Stimulated activated CD4-positive, alpha-beta T cell treated with anti-CD3 and anti-CD28 coated beads, Interleukin-12 subunit alpha, Interleukin-12 subunit beta, amount 100 ng/mL, for 4 hours (primary cell): ENCODE measurements around the gene FBN1.

ENCODE experiments used
- DNase-seq: peaks from one replicate; pipeline ENCODE4 v3.0.0-alpha.2; 2020

FBN1 gene

DNA sequence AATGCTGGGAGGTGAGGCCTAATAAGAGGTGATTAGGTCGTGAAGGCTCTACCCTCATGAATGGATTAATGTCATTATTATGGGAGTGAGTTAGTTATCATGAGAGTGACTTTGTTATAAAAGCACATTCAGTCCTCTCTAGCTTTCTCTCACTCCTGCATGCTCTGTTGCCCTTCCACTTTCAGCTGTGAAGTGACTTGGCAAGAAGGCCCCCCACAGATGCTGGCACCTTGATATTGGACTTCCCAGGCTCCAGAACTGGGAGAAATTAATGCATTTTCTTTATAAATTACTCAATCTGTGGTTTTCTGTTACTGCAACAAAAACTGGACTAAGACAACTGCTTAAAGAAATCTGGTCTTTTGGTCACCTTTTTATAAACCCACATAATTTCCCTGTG, 144.3 kb downstream of the FBN1 start:
- DNase-seq, result no peak

DNA sequence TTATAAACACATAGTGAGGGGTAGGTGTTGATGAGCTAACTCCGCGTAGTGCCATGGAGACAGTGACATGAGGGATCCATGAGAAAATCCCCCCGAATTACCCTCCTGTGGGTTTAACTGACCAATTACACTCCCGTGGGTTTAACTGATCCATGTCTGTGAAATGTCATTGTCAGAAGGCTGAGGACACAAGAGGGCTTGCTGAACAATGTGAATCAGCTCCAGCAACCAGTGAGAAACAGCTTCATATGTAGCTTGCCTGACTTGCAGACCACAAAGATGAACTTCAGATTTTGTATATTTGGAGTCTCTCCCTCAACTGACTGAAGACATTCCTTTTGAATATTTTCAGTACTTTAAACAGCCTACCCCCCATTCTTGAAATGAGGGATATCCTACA, 144.9 kb downstream of the FBN1 start:
- no peak for DNase-seq

DNA sequence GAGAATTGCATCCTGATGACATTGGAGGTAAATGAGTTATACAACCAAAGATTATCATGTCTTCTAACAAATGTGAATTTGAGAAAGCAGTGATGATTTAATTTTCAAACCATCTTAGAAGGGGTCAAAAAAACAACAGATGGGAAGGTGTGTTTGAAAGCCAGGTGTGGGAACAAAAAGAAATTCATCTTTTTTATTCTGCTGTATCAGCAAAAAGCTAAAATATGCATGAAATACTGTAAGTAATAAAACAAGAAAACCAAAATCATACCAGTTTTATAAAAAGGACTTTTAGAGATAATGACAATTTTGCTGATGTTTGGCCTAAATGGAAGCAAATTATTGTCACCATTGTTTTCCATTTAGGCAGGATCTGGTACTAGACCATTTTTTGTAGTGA, 145.5 kb downstream of the FBN1 start:
- DNase-seq, result no peak

DNA sequence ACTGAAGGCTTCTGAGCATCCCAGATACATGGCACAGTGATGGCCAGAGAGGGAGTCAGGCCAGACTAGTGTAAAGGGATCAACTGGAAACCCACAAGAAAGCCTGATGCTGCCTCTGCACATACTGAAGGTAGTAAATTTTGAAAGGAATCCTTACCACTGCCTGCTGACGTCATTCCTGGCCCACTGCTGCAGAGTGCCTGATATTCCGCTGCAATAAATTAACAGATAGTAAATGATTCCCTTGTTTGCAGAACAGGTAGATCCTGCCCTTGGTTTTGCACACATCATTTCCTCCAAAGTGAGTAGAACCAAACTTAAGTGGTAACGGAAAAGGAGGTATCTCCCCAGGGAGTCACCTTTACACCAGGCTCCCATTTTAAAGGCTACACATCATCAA, 146.7 kb downstream of the FBN1 start:
- DNase-seq, result no peak

DNA sequence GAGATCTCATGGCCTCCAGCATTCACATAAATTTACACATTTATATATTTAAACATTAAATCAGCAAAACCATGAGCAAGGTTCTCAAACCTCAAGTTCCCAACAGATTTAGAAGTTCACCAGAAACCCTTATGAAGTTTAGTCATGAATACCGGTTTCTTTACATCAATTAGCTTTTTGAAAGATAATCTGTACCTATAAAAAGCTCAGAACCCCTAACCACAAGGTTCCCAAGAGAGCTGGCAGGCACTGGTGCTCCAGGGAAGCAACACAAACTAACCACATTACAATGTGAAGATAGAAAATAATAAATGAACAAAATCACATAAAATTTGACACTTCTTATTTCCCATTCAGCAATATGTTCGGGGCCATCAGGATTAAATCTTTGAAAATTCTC, 150.9 kb downstream of the FBN1 start:
- DNase-seq, result no peak

DNA sequence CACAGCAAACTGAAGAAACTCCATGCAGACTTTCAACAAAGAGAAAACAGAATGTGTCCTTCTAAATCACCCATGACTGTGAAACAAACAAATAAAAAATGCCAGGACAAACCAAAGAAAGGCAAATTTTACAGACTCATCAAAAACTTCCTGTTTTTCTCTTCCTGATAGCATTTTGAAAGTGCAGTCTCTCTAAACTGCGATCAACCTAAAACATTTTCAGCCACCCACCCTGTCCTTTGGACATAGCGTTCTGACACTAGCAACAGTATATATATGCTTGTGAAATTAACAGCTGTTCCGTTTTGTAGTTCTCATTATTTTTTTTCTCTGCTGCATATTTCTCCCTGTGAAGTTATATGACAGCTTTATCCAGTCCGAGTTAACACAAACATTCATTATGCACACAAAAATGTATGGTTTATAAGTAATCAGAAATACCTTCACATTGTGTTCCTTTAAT, 151.7 kb downstream of the FBN1 start:
- no peak for DNase-seq

DNA sequence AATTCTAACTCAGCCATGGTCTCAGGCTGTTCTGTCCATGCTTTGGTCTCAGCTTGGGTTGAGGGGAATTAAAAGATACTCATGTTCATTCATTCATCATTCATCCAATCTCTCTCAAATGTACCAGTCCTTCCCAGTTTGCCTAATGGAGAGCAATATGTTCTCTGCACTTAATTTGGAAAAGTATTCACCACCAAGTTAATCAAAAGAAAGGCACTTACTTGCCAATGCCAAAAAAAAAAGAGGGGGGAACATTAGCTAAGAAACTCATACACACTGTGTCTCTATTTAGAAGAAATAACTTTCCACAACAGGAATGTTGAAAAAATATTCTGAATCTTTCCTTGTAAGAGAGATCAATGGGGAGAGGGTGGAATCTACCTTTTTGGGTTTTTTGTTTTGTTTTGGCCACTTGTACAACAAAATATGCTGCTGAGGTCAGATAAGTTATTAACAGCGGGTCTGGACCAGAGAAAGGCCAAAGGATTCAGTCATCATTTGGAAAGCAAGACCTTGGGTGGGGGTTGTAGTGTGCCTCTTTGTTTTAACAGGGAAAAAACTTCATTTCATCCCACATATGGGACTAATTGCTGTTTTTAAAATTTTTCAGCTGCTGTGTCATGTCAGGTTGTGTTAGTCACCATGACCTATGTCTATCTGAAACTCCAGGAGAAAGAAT, 152.3 kb downstream of the FBN1 start:
- DNase-seq, result no peak

DNA sequence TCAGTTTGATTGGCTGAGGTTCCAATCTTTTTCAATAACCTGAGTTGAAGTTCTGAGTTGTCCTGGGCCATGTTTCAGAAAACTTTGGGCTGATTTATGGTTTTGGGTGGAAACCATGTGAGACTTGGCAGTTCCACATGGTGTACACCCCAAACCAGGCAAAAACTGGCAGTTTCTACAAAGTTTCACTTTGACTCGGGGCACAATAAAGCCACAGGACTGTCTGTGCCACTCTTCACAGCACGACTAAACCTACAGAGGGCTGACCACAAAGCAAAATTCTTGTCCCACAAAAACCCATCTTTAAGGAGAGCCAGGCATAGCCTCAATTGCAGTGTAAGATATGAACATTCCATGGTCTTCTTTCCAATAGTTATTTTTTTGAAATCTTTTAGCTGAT, 159.3 kb downstream of the FBN1 start:
- DNase-seq, result no peak

DNA sequence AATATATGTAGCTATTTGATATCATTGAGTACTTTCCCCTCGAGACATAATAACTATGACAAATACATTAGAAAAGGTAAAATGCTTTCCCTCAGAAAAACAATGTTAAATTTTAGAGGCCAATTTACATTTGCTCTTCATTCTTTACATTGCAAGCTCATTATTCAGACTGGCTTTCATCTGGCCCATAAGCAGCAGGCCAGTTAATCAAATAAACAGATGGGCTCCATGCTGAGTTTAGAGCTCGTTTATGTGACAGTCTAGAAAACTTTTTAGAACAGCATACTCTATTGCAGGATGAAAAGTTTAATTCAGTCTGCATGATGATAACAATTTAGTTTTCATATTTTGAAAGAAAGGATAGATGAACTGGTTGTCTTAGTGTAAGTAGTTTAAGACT, 163.7 kb downstream of the FBN1 start:
- DNase-seq, result no peak

DNA sequence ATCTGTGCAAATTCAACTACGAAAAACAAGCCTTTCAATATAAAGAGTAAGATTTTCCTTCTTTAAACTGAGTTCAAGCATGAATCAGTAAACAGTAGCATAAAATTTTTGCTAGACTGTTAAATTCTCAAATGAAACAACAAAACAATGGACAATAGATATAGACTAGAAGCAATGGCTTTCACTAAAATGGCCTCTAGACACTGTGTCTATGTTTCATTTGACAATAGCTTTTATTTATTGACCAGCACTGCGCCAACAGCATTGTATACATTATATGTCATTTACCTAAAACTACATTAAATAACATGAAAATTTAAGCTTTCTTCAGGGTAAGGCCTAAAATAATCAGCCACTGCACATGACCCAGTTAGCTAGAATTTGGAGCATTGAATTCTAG, 165.8 kb downstream of the FBN1 start:
- DNase-seq, result no peak

DNA sequence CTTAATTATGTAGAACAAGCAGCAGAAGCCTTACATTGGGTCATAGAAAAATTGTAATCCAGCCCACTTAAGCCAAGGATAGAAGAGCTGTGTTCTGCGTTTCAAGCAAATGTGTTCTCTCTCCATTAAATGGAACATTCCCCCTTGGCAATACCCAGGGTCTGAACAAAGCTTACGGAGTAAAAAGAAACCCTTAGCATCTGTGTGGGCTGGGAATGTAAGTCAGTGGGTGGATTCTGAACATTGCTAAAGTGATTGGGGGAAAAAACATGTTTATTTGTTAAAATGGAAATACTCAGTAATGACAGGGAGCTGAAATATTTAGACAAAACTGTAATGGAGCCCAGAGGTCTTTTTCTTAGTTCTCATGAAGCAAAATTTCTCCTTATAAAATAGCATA, 166.9 kb downstream of the FBN1 start:
- no peak for DNase-seq

DNA sequence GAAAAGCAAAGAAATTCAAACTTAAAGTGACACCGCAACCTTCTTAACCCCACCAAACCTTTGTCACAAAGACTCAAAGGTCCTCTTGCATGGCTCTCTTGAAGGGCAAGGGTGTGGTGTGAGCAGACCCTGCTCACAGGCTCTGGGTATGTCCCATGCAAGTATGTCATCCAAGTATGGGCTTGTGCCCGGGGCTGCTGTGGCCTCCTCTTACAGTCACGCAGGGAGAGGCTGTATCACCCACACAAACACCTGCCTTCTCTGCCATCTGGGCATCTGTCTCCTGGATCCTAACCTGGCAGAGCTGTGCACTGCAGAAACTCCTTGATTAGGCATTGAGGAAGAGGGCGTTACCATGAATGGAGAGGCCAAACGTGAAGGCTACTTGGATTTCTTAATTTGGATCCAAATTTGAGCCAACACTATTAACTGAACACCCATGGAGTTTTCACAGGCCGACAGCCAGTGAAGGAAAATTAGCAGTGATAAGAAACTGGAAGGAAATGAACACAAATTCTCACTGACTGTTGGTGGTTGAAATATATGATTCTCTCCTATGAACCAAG, 167.6 kb downstream of the FBN1 start:
- DNase-seq, result no peak

DNA sequence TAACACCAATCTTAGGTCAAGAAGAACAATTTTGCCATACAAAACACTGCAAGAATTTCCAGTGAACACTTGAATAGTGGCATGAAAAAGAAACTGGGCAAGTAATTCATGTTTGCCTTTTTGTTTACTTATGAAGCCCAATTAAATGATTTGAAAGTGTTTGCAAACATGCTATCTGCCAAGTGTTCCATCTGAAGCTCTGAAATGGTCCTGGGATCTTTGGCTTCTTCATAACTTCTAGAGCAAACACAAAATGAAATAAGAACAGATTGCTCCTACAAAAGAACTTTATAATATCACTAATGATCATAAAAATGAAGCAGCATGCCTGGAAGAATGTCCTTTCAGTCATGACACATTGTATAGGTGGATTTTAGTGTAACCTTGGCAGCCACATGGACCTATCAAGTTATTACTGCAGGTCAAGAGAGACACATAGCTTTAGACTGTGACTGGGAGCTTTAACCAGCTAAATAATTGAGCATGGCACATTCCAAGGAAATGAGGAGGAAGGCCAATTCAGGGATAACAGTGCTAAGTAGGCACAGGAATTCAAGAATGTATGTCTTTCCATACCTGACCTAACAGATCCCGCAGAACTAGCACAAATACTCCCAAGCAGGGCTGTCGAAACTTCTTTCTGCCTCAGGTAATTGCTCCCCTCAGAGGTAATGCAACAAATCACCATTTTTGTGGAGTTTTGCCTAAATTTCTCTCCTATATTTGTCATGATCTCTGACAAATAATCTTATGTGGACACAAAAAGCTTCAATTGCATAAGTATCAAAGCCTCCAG, 169.7 kb downstream of the FBN1 start:
- DNase-seq, result no peak

DNA sequence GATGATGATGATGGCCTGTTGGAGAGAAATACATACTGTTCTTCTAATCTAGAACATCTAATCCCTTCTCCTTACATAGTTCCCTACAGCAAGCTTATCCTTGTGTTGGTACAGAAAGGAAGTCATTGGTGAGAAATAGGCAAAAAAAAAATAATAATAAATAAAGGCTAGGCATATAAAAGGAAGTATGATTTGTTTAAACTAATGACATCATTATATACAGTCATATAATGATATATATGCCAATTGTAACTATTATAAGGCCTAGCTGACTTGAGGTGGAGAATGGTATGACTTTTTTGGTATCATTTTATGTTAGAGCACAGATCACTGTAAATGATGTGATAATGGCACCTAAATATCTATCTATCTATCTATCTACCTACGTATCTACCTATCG, 171.8 kb downstream of the FBN1 start:
- no peak for DNase-seq

DNA sequence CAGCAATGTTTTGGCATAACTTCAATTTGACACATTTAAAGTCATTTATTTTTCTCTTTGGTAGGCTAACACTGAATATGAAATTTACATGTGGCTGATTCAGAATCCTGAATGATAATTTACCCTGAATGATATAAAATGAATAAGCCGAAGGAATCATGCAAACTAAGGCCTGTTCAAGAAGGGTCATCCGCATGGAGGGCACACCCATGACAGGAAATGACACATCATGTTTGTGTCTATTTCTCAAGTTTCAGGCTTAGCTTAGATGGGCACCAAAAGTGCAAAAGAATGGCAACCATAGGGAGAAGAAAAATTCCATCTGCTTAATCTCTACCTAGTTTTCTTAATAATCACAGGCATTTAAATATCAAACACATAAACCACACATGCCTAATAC, 172.8 kb downstream of the FBN1 start:
- no peak for DNase-seq

DNA sequence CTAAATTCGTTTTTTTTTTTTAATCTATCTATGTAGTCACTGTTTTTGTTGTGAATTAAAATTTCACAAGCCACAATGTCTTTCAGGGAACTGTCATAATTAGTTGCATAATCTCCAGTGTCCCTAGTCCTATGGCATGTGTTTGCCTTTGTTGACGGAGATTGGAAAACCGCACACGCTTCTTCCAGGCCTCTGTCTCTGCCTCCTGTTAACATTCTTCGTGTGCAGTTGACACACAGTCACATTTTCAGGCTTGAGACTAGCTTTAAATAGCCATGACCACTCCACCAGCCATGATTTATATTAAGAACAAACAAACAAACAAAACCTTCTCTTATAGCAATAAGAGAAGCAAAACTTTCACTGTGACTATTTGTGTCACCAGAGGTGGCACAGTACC, 174.4 kb downstream of the FBN1 start:
- DNase-seq, result no peak

DNA sequence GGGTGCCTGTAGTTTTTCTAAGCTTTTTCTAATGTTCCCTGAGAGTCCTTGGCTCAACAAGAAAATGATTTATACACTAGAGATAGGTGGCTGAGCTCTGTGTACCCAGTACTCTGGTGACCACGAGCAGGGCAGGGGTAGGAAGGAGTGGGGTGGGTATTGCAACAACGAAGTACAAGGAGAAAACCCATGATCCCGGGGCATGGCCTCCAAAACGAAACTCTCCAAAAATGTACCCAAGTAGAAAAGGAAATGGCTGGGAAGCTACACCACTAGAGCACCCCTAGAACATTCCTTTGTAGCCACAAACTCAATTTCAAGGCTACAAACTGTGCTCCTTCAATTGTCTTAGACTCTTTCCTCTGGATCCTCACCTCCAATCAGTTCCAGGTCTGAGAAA, 175.4 kb downstream of the FBN1 start:
- DNase-seq, result no peak

DNA sequence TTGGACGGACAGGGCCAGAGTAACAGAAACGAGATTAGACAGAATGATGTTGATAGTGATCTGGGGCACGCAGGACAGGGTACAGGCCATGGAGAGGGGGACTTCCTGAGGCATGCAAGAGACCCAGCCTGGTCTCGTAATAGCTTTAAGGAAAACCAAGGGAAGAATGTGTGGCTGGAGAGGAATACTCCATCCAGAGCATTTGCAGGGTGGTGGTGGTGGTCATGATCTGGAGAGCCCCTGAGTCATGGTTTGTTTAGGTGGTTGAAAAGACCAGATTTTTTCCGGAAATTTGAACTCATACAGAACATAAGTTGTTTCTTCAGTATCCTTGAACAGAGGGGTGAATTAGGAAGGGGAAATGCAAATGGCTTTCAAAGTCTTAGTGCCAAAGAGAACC, 175.8 kb downstream of the FBN1 start:
- DNase-seq, result no peak

DNA sequence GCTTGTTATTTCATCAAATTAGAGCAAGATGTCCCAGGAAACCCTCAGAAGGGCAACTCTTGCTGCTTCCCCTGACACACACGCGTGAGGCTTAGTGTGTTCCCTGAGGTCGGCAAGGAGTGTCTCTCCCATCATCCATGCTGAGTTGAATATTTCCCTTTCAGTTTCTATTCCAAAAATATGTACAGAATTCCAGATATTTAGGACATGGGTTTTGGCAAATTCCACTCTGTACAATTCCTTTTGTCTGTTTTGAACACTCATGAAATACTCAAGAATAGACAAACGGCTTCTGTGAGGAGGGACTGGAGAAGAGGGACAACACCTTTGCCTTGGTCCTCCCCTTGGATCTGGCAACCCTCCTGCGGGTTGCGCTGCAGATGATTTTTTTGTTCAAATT, 176.2 kb downstream of the FBN1 start:
- DNase-seq, result no peak

DNA sequence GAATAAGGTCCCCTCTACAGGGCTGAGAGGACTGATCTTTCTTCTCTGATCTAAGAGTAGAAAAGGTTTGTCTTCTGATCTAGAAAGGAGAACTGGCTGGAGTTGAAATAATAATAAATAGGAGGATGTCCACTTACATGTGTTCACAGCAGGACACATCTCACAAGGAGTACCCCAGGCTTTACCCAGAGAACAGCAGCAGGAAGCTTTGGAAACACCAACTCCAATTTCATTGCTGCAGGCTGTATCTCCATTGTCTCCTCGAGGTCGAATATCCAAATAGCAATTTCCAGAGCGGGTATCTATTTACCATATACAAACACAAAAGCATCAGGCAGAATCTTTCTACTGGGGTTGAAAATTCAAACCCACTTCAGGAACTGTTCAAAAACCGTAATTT, 177.7 kb downstream of the FBN1 start:
- no peak for DNase-seq

DNA sequence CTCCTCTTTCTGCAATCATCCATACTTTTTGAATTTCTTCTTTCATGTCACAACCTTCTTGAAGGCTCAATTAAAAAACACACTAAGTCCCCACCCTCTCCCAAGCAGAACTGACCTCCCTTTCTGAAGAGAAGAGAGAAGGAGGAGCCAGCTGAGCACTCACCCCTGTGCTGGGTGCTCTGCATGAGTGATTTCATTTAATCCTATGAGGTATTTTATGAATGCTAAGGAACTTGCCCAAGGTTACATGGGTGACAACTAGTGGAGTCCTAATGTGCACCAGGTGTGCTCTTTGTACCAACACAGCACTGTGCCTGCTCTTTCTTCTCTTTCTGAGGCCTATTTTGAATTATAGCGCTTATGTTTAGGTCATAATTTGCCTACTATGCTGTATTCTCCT, 178.7 kb downstream of the FBN1 start:
- DNase-seq, result no peak

DNA sequence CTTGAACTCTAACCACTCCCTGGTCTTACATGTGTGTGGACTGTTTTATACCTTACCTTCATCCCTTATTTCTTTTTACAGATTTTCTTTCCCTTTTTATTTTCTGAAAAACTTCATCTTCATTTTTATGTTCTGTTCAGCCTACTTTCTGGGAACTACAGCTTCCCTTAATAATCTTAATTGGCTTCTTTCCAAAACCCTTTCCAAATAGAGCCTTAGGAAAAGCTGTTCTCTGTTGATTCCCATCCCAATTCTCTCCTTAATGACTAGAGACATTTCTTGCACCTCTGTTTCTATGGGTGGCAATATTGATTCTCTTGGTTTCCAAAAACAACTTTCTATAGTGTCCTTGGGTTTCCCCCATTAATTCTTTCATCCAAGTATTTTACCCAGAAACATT, 179.4 kb downstream of the FBN1 start:
- DNase-seq, result no peak

DNA sequence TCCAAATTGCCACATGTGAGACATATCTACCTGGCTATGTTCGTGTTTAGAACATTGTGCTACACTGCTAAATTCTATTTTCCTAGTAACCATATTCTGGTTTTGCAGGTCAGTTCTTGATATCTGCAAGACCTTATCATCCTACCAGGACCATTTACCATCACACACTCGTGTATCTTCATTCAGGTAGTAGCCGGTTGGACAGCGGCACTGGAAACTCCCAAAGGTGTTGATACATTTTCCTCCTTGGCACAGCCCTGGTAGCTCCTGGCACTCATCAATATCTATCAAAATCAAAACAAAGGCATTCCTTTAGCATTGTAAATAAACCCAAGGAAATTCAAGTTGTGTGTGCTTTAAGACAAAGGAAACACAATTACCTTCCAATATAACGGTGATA, 180.1 kb downstream of the FBN1 start:
- DNase-seq, result no peak

DNA sequence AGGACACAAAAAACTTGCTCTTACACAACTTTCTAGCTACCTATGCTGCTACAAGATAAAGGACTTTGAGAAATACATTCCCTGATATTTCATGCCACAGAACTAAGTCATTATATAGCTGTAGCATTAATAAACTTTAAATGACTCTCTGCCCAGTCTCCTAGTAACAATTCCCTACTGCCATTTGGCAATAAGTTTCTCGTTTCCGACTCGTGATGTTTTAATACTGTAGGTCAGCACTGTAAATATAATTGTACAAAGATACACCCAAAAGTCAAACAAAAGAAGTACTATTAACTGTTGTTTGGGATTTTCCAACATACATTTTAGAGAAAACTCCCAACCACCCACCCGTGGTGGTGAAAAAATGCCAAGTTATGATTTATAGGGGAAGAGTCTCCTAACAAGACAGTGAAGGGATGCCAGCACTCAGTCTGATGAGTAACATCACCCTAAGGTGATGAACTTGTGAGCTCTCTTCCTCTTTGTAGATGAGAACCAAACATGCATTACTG, 182.1 kb downstream of the FBN1 start:
- no peak for DNase-seq
